Skeletal muscle cell (primary cell): Measurements from ENCODE around the gene STX7.

ENCODE experiments used
- DNase-seq: peaks from one replicate; pipeline ENCODE4 v3.0.0-alpha.2; 2010; ENCODE audit warnings: low read depth
- H3K4me3 ChIP-seq: 2 replicates; pipeline ENCODE4 v1.5.1; 2011; ENCODE audit warnings: low read depth, mild to moderate bottlenecking, control low read depth, low read length, moderate library complexity

Gene STX7

GRCh38 chr6:132425176-132425575 is 87.7 kb downstream of the STX7 start:
- no peak overlapping the region for H3K4me3 ChIP-seq
- no peak for DNase-seq

DNA sequence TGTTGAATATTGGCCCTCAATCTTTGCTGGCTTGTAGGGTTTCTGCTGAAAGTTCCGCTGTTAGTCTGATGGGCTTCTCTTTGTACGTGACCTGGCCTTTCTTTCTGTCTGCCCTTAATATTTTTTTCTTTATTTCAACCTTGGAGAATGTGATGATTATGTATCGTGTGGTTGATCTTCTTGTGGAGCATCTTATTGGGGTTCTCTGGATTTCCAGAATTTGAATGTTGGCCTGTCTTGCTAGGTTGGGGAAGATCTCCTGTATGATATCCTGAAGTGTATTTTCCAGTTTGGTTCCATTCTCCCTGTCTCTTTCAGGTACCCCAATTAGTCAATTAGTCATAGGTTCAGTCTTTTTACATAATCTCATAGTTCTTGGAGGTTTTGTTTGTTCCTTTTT is 89.1 kb downstream of the STX7 start:
- DNase-seq = no peak
- H3K4me3 ChIP-seq = no peak overlapping the region

- H3K4me3 ChIP-seq = no peak overlapping the region
- DNase-seq = no peak
Measured at GRCh38 chr6:132418235-132418965, 94.5 kb downstream of the STX7 start.

DNA sequence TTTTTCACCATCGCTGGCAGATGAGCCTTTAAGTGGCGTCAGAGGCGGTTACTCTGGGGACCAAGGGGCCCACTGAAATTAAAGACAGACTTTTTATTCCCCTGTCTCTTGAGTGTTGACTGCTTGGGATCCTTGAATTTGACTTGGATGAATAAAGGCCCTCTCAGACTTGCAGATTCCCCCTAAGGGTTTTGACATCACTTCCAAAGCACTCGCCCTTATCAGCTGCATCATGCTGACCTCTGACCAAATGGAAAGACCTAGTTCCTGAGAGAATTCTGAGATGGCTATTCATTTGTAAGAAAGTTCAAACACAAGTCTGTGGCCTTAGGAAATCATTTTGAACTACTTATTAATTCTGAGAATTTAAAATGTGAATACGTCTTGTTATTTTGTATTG is 98.2 kb downstream of the STX7 start:
- DNase-seq = no peak
- H3K4me3 ChIP-seq = no peak overlapping the region

DNA sequence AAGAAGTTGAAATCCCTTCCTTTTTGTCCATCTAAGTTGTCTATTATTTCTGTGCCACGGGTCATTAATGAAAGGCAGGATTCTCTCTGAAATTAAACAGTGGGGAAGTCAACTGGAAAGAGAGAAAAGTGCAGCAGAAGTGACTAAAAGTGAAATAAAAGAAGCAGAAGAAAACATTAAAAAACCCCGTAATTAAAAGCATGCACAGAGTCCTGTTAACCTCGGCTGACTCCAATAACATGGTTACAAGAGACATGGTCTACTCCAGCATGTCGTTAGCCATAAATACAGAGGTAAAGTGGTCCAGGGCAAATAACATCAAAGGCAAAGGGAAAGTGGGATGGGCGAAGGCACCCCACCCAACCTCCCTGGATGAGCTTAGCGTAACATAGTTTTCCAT is 98.6 kb downstream of the STX7 start:
- H3K4me3 ChIP-seq = no peak overlapping the region
- DNase-seq = no peak

DNA sequence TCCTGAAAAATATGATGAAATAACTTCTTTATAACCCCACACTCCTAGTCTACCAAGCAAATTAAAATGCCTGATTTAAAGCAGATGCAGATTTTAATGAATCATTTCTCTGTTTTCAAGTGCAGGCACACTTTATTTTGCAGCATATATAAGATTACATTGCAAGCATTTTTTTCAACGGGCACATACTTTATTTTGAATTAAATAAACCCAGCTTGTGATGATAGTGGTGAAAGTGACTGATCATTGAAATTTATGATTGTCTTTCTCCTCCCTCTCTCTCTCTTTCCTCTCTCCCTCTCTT is 99.5 kb downstream of the STX7 start:
- no peak for DNase-seq

DNA sequence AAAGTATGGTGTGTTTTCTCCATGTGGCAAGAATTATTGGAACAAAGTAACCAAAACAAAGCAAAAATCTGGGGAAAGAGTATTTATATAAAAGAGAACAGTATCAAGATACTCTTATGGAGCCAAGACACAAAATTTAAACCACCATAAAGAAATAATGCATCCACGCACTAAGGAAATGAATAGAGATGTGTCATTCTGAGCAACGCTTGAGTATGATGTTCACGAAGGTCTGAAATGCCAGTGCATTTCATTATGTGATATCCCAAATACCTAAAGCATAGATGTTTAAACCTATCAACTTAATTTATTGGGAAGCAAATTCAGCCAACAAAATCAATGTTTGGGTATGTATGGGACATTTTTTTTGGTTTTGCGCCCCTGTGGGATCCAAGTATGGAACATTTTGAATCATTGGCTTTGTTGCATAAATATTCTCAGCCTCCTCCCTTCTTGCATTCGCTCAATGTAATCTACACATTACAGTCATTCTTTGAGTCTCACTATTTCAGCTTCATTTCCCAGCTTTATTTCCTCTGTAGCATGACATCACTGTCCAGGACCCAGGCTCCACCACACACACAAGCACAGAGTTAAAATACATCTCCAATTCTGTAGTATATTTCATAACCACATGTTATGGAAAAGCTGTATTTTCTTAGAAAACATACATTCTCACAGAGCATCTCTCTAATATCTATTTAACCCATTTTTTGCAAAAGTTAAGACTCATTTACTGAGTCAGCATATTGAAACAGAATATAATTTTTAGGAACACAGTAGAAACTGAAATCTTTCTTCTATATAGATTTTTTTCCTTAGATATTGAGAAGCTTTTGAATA is 100.0 kb downstream of the STX7 start:
- no peak overlapping the region for H3K4me3 ChIP-seq
- peak; percentile 26 for DNase-seq

More for the DNA sequence above, 99.5 kb downstream of the STX7 start:
- no peak overlapping the region for H3K4me3 ChIP-seq

DNA sequence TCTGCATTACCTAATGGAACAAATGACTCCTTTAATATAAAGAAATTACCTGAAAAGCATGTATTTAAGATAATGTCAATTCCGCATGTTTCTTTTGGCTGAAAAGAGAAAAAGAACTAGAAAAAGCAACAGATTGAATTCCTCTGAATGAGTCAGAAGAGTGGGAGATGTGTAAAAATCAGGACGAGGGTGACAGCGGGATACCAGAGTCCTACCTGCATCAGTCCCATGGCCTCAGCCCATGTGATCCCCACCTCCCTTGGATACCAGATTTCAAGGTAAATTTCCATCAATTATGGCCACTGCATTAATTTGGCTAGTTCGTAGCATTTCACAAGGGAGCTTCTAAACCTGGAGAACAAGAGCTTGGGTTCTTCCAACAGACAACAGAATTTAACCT is 101.6 kb downstream of the STX7 start:
- no peak overlapping the region for H3K4me3 ChIP-seq

GRCh38 chr6:132410830-132411229 is 102.1 kb downstream of the STX7 start:
- H3K4me3 ChIP-seq = no peak overlapping the region
- no peak for DNase-seq

More for the DNA sequence above, 101.6 kb downstream of the STX7 start:
- DNase-seq = no peak

- no peak overlapping the region for H3K4me3 ChIP-seq
- DNase-seq = no peak
Measured at GRCh38 chr6:132405143-132405915, 107.6 kb downstream of the STX7 start.

- no peak for DNase-seq
- H3K4me3 ChIP-seq = no peak overlapping the region
Measured at GRCh38 chr6:132404736-132405135, 108.2 kb downstream of the STX7 start.

GRCh38 chr6:132404330-132404729 is 108.6 kb downstream of the STX7 start:
- no peak overlapping the region for H3K4me3 ChIP-seq
- no peak for DNase-seq

GRCh38 chr6:132401618-132402285 is 111.2 kb downstream of the STX7 start:
- H3K4me3 ChIP-seq = peak overlapping the region; percentile 76
- no peak for DNase-seq

GRCh38 chr6:132400883-132401617 is 111.9 kb downstream of the STX7 start, which contains the start of gene MOXD1:
Gene MOXD1, minus strand, starts transcription at chr6:132401475. Its CDS starts 49 bp downstream, at chr6:132401426.
- H3K4me3 ChIP-seq = peak within 1 kb of the TSS; percentile 76
- DNase-seq = no peak

DNA sequence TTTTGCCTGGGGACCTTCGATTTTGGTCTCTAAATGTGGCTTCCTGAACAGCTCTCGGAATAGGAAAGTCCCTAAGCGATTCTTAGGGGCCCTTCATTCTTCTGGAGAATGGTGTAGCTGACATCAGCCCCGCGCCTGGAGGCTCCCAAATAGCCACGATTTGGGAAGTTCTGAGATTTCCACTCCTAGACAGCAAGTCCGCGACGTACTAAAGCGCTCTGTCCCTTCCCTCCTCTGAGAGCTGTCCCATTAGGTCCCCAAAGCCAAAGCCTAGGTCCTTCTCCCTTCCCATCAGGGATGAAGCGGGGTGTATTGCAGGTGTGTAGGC is 112.4 kb downstream of the STX7 start:
- no peak for DNase-seq
- peak overlapping the region; percentile 76 for H3K4me3 ChIP-seq

DNA sequence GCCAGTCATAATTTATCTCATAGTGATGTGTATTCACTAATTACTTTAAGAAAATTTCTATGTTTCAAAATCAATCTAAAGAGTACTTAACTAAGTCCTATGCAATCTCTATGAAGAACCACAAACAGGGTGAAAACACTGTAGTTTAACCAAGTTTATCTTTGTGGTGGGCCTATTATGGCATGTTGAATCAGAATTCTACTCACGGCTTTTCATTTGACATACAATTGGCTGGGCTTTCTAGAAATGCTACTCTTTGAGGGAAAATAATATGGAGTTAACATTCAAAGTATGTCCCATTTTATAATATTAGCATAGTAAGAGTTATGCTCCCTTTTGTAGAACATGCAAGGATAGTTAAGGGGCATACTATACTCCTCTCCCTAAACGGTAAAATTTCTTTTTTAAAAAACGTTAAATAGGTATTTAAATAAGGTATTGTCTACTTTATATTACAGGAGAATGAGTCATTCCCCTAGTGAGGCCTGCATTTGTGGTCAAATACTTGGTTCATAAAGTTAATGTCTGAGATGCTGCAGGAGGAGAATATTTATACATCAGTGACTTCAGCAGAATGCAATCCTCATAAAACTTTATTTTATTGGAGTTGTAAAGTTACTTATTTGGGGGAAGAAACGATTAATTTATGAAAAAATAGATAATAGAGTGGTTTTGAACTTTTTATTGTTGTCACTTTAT is 113.4 kb downstream of the STX7 start:
- H3K4me3 ChIP-seq = no peak overlapping the region
- DNase-seq = peak; percentile 55
